T follicular helper cell (primary cell): ENCODE data around the gene ISM2.

ENCODE experiments used
- DNase-seq: peaks from one replicate; pipeline ENCODE4 v3.0.0-alpha.2; 2020; ENCODE audit warnings: low read depth

Gene ISM2

GRCh38 chr14:77508249-77508648, 9.6 kb upstream of the ISM2 start:
- no peak for DNase-seq

- DNase-seq = no peak
These were observed 9.1 kb upstream of the ISM2 start for GRCh38 chr14:77507762-77508161.

- DNase-seq = no peak
These were observed 6.4 kb upstream of the ISM2 start for GRCh38 chr14:77505031-77505430.

GRCh38 chr14:77503138-77503537, 4.5 kb upstream of the ISM2 start:
- DNase-seq = no peak

- no peak for DNase-seq
These were observed 3.6 kb upstream of the ISM2 start for GRCh38 chr14:77502109-77502782.

GRCh38 chr14:77498984-77499527, 440 bp upstream of the ISM2 start:
- DNase-seq = no peak

GRCh38 chr14:77495334-77495733, 3.3 kb downstream of the ISM2 start:
- no peak for DNase-seq

GRCh38 chr14:77491056-77491455, 7.6 kb downstream of the ISM2 start:
- no peak for DNase-seq

GRCh38 chr14:77490347-77490986, 8.1 kb downstream of the ISM2 start:
- DNase-seq = no peak

GRCh38 chr14:77489041-77489440, 9.6 kb downstream of the ISM2 start:
- no peak for DNase-seq

- DNase-seq = no peak
These were observed 10.1 kb downstream of the ISM2 start for GRCh38 chr14:77488558-77488957.

GRCh38 chr14:77485901-77486678, 12.5 kb downstream of the ISM2 start:
- DNase-seq = no peak

GRCh38 chr14:77485256-77485655, 13.4 kb downstream of the ISM2 start:
- DNase-seq = no peak

GRCh38 chr14:77482422-77482821, 16.2 kb downstream of the ISM2 start:
- DNase-seq = no peak

- DNase-seq = no peak
These were observed 19.8 kb downstream of the ISM2 start for GRCh38 chr14:77478796-77479195.

GRCh38 chr14:77478029-77478428, 20.6 kb downstream of the ISM2 start:
- DNase-seq = no peak

- no peak for DNase-seq
These were observed 23.0 kb downstream of the ISM2 start for GRCh38 chr14:77475432-77476115.

- no peak for DNase-seq
These were observed 24.0 kb downstream of the ISM2 start for GRCh38 chr14:77474479-77475177.

GRCh38 chr14:77473921-77474320, 24.7 kb downstream of the ISM2 start:
- no peak for DNase-seq

- no peak for DNase-seq
These were observed 28.3 kb downstream of the ISM2 start for GRCh38 chr14:77470224-77470870.

GRCh38 chr14:77469539-77469938, 29.1 kb downstream of the ISM2 start:
- DNase-seq = no peak
